Tibial nerve (tissue), 4 donors: Measurements from ENCODE around the gene RSAD1. TPM values are rescaled to one million over a fixed set of nuclear protein-coding genes. Genes with fewer than 3 reads are reported as not detected.

Experiments used
- DNase-seq, 2 donors: peaks; one replicate each; pipeline ENCODE4 v3.0.0-alpha.2; 2019; ENCODE audit warnings: low spot score in 2 of 2
- H3K27ac ChIP-seq, 4 donors: fragments of 200-600 bp; sonication (generic) in 3 of 4; one replicate each; pipeline ENCODE4 v1.5.1; 2017 to 2019; ENCODE audit warnings: mild to moderate bottlenecking in 1 of 4
- H3K27me3 ChIP-seq, 2 donors: fragments of 200-600 bp; sonication (generic) in 1 of 2; one replicate each; pipeline versions ENCODE4 v1.5.1 to v1.6.0; 2017 to 2019
- H3K36me3 ChIP-seq, 3 donors: fragments of 200-600 bp; sonication (generic); one replicate each; pipeline ENCODE4 v1.5.1; 2018 to 2019
- H3K4me1 ChIP-seq, 4 donors: fragments of 200-600 bp; sonication (generic) in 3 of 4; one replicate each; pipeline ENCODE4 v1.5.1; 2017 to 2019
- H3K4me3 ChIP-seq, 4 donors: fragments of 200-600 bp; sonication (generic) in 3 of 4; one replicate each; pipeline ENCODE4 v1.5.1; 2017 to 2019; ENCODE audit warnings: mild to moderate bottlenecking in 1 of 4, moderate library complexity in 1 of 4
- H3K9me3 ChIP-seq, 4 donors: fragments of 200-600 bp; sonication (generic) in 3 of 4; one replicate each; pipeline ENCODE4 v1.5.1; 2017 to 2019
- EP300 ChIP-seq, 2 donors: sonication (generic); formaldehyde crosslinking; IDR thresholded peaks; one replicate each; pipeline ENCODE4 v1.6.1; 2017; ENCODE audit warnings: antibody characterized with exemption in 2 of 2, mild to moderate bottlenecking in 1 of 2
- POLR2A ChIP-seq, 2 donors: fragments of 450-650 bp; IDR thresholded peaks; one replicate each; pipeline ENCODE4 v1.6.1; 2017; ENCODE audit warnings: antibody characterized with exemption in 2 of 2, mild to moderate bottlenecking in 2 of 2, moderate library complexity in 2 of 2
- WGBS, 2 donors: methylation state at CpG; one replicate each; pipeline ENCODE4 v1.1.5; 2018; 5-methylcytosine and 5-hydroxymethylcytosine counted together
- total RNA-seq, 4 donors: library from RNA; depleted of rRNA; stranded (reverse); fragments of >200 nt; gene quantifications; one replicate each; pipeline ENCODE4 v1.1.0, GENCODE V29; 2016
- TF ChIP-seq, protein P1 (sequence below), 5 experiments: fragments of 200-600 bp in 3 of 5; fragments of 450-650 bp in 2 of 5; sonication (generic) in 3 of 5; IDR thresholded peaks; one replicate each; pipeline ENCODE4 v1.5.1; 2016 to 2019; ENCODE audit warnings: antibody characterized with exemption in 5 of 5, mild to moderate bottlenecking in 3 of 5, moderate library complexity in 2 of 5

RSAD1 gene
- total RNA-seq, 4 donors from 2014 or later, result 30.8 to 61.8 (median 32.9) TPM

DNA sequence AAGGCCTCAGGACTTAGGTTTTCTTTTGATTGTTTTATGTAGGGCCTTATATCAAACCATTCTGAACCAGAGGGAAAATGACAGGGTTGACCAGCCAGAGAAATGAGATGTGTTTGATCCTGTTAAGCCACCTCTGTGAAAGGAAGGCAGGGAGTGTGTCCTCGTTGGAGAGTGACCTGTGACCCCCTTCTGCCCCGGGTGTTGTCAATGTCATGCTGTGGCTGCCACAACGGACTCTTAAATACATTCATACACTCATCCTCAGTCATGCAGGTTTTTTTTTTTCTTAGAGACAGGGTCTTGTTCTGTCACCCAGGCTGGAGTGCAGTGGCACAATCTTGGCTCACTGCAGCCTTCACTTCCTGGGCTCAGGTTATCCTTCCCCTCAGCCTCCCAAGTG lies 35.7 kb downstream of the RSAD1 start:
- Histone ChIP-seq H3K36me3 (no peaks in the 10 kb centered on the region), H3K27me3 (no peaks in the 10 kb centered on the region), H3K9me3 (no peaks in the 10 kb centered on the region), H3K4me1 (peaks cover 0 to 56% (median 9%) of the 10 kb centered on the region in 4 donors), H3K4me3 (no peak overlapping the region), H3K27ac (peak overlapping the region in 2 of 4 donors; percentile 41 to 43)
- TF ChIP-seq, protein P1, sequence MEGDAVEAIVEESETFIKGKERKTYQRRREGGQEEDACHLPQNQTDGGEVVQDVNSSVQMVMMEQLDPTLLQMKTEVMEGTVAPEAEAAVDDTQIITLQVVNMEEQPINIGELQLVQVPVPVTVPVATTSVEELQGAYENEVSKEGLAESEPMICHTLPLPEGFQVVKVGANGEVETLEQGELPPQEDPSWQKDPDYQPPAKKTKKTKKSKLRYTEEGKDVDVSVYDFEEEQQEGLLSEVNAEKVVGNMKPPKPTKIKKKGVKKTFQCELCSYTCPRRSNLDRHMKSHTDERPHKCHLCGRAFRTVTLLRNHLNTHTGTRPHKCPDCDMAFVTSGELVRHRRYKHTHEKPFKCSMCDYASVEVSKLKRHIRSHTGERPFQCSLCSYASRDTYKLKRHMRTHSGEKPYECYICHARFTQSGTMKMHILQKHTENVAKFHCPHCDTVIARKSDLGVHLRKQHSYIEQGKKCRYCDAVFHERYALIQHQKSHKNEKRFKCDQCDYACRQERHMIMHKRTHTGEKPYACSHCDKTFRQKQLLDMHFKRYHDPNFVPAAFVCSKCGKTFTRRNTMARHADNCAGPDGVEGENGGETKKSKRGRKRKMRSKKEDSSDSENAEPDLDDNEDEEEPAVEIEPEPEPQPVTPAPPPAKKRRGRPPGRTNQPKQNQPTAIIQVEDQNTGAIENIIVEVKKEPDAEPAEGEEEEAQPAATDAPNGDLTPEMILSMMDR (IDR thresholded peaks at IDR 0.05), result no peak
- TF ChIP-seq POLR2A (IDR thresholded peaks at IDR 0.05), result no peak
- TF ChIP-seq EP300 (IDR thresholded peaks at IDR 0.05), result no peak
- no peak for DNase-seq
- WGBS, 2 donors, result 41 to 46% methylated on average over 3 of the region's 3 CpGs

DNA sequence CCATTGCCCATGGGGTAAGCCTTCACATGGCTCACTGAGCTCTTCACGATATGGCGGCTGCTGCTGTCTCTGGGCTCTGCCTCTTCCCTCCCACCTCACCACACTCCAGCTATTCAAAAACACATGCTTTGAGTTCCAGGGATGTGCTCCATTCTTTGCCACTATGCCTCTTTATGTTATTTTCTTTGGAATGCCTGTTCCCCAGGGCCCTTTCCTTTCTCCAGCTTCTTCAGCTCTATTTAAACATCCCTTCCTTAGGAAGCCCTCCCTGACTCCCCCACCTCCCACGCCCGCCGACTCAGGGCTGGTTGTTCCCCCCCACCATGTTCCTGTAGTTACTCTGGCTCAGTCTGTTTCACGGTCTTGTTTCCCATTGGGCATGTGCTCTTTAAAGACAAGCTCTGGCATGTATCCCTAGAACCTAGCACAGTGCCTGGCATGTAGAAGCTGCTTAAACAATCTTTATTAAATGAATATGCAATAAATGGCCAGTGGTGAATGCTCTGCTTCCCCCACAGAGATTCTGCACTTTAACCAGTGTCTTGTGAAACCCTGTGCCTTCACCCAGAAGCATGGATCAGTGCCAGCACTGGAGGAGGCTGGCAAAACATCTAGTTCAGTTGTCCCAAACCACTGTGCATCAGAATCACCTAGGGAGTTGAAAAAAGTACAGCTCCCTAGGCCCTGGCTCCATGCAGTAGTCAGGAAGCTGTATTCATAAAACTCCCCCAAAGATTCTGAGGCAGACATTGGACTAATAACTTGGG lies 36.5 kb downstream of the RSAD1 start:
- DNase-seq, result peak; percentile 56 to 61
- TF ChIP-seq, protein P1 (IDR thresholded peaks at IDR 0.05), result no peak
- peak in 1 of 2 donors; percentile 32 for TF ChIP-seq EP300 (IDR thresholded peaks at IDR 0.05)
- no peak for TF ChIP-seq POLR2A (IDR thresholded peaks at IDR 0.05)
- no peaks in the 10 kb centered on the region for H3K36me3 ChIP-seq
- peaks cover 0 to 56% (median 9%) of the 10 kb centered on the region in 4 donors for H3K4me1 ChIP-seq
- no peaks in the 10 kb centered on the region for H3K27me3 ChIP-seq
- H3K4me3 ChIP-seq, result no peak overlapping the region
- 34 to 37% methylated on average over 6 of the region's 6 CpGs for WGBS, 2 donors
- peak overlapping the region in 2 of 4 donors; percentile 41 to 43 for H3K27ac ChIP-seq
- no peaks in the 10 kb centered on the region for H3K9me3 ChIP-seq

DNA sequence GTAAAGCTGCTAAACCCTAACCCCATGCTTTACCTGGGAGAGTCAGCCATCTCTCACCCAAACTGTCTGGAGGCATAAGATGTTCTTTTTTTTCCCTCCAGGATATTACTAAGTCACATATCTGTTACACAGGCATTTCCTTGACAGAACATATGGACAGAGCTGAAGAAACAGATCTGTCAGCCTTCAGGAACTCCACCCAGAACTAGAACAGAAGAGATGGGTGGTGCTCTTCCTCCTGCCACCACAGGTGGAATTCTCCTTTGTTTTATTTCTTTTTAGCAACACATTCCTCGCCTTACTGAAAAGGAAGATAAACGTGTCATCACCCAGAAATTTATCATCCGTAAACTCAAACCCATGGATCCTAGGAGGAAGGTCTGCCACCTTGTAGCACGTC lies 38.4 kb downstream of the RSAD1 start:
- H3K27ac ChIP-seq, result no peak overlapping the region

DNA sequence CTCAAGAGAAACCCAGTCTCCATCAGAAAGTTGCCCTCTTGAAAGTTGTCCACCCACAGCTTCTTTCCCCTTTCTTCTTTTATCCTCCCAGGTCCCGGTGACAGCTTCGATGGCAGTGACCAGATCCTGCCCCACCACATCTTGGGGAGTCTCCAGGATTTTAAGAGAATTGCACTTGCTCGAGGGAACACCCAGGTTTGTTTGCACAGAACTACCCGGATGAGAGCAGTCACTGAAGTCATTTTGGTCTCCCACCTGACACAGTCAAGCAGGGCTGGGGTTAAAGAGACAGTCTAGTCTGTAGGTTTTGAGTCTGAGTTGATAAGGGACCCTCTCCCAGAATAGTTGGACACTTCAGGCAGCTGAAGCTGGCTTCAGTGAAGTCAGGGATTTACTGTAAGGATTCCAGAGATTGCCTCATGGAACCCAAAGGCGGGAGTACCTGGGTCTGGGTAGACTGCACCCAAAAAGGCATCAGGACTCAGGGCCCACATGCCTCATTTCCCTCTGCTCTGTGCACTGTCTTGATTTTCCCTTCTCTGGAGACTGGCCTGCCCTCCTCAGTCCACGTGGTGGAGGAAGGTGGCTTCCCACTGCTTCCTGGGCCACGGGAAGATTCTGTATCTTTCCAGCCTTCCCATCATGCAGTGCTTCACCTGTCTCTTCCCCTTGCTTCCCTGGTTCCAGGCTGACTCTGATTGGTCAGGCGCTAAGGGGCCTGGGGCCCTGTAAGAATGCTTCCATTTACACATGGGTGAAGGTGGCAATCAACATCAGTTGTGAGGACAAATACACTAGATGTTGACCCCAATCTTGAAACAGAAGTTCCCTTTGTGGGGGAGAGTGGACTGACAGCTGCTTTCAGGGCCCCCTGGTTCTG lies 39.1 kb downstream of the RSAD1 start:
- no peaks in the 10 kb centered on the region for H3K36me3 ChIP-seq
- H3K27ac ChIP-seq, result no peak overlapping the region
- no peaks in the 10 kb centered on the region for H3K9me3 ChIP-seq
- WGBS, 2 donors, result 78 to 86% methylated on average over 8 of the region's 8 CpGs
- no peak overlapping the region for H3K4me3 ChIP-seq
- no peak for DNase-seq
- peaks cover 0 to 44% (median 9%) of the 10 kb centered on the region in 4 donors for H3K4me1 ChIP-seq
- TF ChIP-seq POLR2A (IDR thresholded peaks at IDR 0.05) (no peak), EP300 (IDR thresholded peaks at IDR 0.05) (no peak)
- TF ChIP-seq, protein P1 (IDR thresholded peaks at IDR 0.05), result no peak
- H3K27me3 ChIP-seq, result no peaks in the 10 kb centered on the region

More for the DNA sequence above, 38.4 kb downstream of the RSAD1 start:
- 88 to 94% methylated on average over 4 of the region's 4 CpGs for WGBS, 2 donors
- Histone ChIP-seq H3K9me3 (no peaks in the 10 kb centered on the region), H3K27me3 (no peaks in the 10 kb centered on the region), H3K4me3 (no peak overlapping the region), H3K36me3 (no peaks in the 10 kb centered on the region), H3K4me1 (peaks cover 0 to 44% (median 9%) of the 10 kb centered on the region in 4 donors)
- no peak for TF ChIP-seq EP300 (IDR thresholded peaks at IDR 0.05)
- TF ChIP-seq, protein P1 (IDR thresholded peaks at IDR 0.05), result no peak
- TF ChIP-seq POLR2A (IDR thresholded peaks at IDR 0.05), result no peak
- no peak for DNase-seq
